ENCODE measurements around the gene ZNF792. TPM values are rescaled to one million over a fixed set of nuclear protein-coding genes. Genes with fewer than 3 reads are reported as not detected.

Gene ZNF792
- total and polyA plus RNA-seq, 7 donors = 0.83 to 4.2 (median 1.5) TPM

DNA sequence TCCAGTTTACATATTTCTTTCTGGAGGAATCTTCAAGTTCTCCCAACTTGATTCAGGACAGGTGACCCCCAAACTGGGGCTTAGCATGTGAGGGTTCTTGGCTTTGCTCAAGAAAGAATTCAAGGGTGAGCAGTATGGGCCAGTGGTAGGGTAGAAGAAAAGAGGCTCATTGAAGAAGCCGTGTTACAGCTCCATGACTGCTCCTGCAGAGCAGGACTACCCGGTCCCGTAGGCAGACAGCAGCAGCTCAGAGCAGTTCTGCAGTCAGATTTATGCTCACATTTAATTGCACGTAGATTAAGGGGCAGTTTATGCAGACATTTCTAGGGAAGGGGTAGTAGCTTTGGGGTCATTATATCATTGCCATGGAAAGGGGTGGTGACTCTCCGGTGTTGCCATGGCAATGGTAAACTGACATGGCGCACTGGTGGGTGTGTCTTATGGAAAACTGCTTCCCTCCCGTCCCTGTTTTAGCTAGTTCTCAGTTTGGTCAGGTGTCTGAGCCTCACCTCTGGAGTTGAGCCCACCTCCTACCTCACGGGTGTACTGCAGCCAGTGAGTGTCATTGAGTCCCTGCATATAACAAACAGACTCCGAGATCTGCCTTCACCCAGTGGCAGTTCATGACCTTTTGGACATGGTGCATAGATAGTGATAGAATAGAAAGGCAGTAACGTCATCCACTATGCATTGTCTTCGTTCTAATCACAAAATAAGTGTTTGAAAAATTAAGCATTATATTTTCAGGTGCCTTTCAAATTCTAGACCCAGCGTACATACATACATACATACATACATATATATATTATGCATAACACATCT, 16.0 kb upstream of the ZNF792 start:
- TF ChIP-seq CTCF (IDR thresholded peaks at IDR 0.05) = no peak
- no peak overlapping the region for H3K4me3 ChIP-seq
- H3K9me3 ChIP-seq = no peaks in the 10 kb centered on the region
- WGBS, 3 donors = 74 to 81% (median 79%) methylated on average over 12 of the region's 12 CpGs
- no peaks in the 10 kb centered on the region for H3K36me3 ChIP-seq (ENCODE audit: insufficient read depth in 1 of 2, low read depth in 1 of 2)
- intact Hi-C loops (cut with DNase I) = no loop called here
- DNase-seq = peak in 1 of 2 donors; percentile 20
- no peaks in the 10 kb centered on the region for H3K4me1 ChIP-seq
- no peak overlapping the region for H3K27ac ChIP-seq
- no peak for ATAC-seq
- peaks cover 0 to 1% (median 0%) of the 10 kb centered on the region in 3 donors for H3K27me3 ChIP-seq (ENCODE audit: insufficient read depth in 3 of 3, low read length in 2 of 3)

DNA sequence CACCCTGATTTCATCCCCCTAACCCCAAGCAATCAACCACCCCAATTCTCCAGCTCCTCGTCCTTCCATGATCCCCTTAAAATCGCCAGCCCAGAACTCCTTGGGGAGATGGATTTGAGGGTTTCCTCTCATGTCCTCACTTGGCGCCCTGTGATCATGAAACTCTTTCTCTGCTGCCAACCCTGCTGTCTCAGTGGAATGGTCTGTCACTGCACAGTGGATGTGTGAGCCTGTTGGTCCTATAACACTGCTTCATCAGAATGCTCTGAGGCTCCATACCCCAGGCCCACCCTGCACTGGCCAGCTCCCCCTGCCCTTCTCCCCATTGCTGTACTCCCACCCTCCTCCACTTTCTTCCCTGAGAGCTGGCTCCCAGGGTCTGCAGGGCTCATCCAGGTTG, 12.6 kb upstream of the ZNF792 start:
- H3K36me3 ChIP-seq (ENCODE audit: insufficient read depth in 1 of 2, low read depth in 1 of 2) = no peaks in the 10 kb centered on the region
- ATAC-seq (no peak), DNase-seq (no peak)
- no peaks in the 10 kb centered on the region for H3K9me3 ChIP-seq
- intact Hi-C loops (cut with DNase I) = no loop called here
- no peak for TF ChIP-seq CTCF (IDR thresholded peaks at IDR 0.05)
- WGBS, 3 donors = 83 to 86% (median 84%) methylated on average over 3 of the region's 3 CpGs
- H3K4me1 ChIP-seq = peaks cover 3% of the 10 kb centered on the region
- peaks cover 0 to 1% (median 0%) of the 10 kb centered on the region in 3 donors for H3K27me3 ChIP-seq (ENCODE audit: insufficient read depth in 3 of 3, low read length in 2 of 3)
- no peak overlapping the region for H3K27ac ChIP-seq
- H3K4me3 ChIP-seq = no peak overlapping the region

DNA sequence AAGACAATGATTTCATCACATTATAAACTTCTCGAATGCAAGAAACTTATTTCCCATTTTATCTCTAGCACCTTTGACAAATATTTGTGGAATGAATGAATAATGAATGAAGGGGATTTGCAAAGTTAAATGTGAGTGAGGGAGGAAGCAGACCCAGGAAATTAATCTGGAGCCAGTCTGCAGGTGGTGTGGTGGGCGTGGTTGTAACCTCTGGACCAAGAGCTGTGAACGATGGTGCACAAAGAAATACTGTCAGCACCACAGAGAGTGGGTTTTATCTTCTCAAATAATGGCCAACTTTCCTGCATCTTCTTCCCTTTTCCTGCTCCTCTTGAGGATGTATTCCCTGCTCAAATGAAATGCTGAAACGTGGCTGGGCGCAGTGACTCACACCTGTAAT, 11.0 kb upstream of the ZNF792 start:
- WGBS, 3 donors = 71 to 81% (median 79%) methylated on average over 5 of the region's 5 CpGs
- H3K4me3 ChIP-seq = no peak overlapping the region
- no peaks in the 10 kb centered on the region for H3K9me3 ChIP-seq
- peaks cover 0 to 1% (median 0%) of the 10 kb centered on the region in 3 donors for H3K27me3 ChIP-seq (ENCODE audit: insufficient read depth in 3 of 3, low read length in 2 of 3)
- intact Hi-C loops (cut with DNase I) = no loop called here
- no peak for DNase-seq
- H3K36me3 ChIP-seq (ENCODE audit: insufficient read depth in 1 of 2, low read depth in 1 of 2) = no peaks in the 10 kb centered on the region
- H3K27ac ChIP-seq = no peak overlapping the region
- ATAC-seq = no peak
- H3K4me1 ChIP-seq = peaks cover 3% of the 10 kb centered on the region
- no peak for TF ChIP-seq CTCF (IDR thresholded peaks at IDR 0.05)

- peaks cover 3% of the 10 kb centered on the region for H3K4me1 ChIP-seq
- WGBS, 3 donors = 65 to 85% (median 72%) methylated on average over 5 of the region's 5 CpGs
- intact Hi-C loops (cut with DNase I) = loop anchor here in 1 of 2 donors (5.0 kb wide), 1 partner anchor 168 kb away; the partner anchor contains the start of gene FXYD7
- ATAC-seq = no peak
- H3K9me3 ChIP-seq = no peaks in the 10 kb centered on the region
- DNase-seq = no peak
- H3K27ac ChIP-seq = no peak overlapping the region
- H3K27me3 ChIP-seq (ENCODE audit: insufficient read depth in 3 of 3, low read length in 2 of 3) = peaks cover 0 to 1% (median 0%) of the 10 kb centered on the region in 3 donors
- no peak overlapping the region for H3K4me3 ChIP-seq
- TF ChIP-seq CTCF (IDR thresholded peaks at IDR 0.05) = no peak
- no peaks in the 10 kb centered on the region for H3K36me3 ChIP-seq (ENCODE audit: insufficient read depth in 1 of 2, low read depth in 1 of 2)
Observed at GRCh38 chr19:34974646-34975045, 10.6 kb upstream of the ZNF792 start.

All from psoas muscle (tissue), 8 donors.